Neural crest cell (in vitro differentiated cells): Measurements from ENCODE around the gene GRM4. TPM values are rescaled to one million over a fixed set of nuclear protein-coding genes. Genes with fewer than 3 reads are reported as not detected.

ENCODE experiments used
- DNase-seq: peaks from one replicate; pipeline ENCODE4 v3.0.0; 2021; ENCODE audit warnings: low read depth, mixed read lengths, low spot score
- H3K27ac Mint-ChIP-seq: one replicate; pipeline ENCODE4 v1.8.0; 2021; ENCODE audit warnings: mild to moderate bottlenecking, mixed read lengths; ENCODE audit not compliant: unreplicated experiment
- H3K27me3 Mint-ChIP-seq: 2 replicates; pipeline ENCODE4 v1.8.0; 2021; ENCODE audit warnings: low read depth, mild to moderate bottlenecking, mixed read lengths
- H3K36me3 Mint-ChIP-seq: 2 replicates; pipeline ENCODE4 v1.8.0; 2021; ENCODE audit warnings: low read depth, mild to moderate bottlenecking, mixed read lengths
- H3K4me1 Mint-ChIP-seq: 2 replicates; pipeline ENCODE4 v1.8.0; 2021; ENCODE audit warnings: mixed read lengths
- H3K4me3 Mint-ChIP-seq: one replicate; pipeline ENCODE4 v1.8.0; 2021; ENCODE audit warnings: mild to moderate bottlenecking, mixed read lengths
- H3K9me3 Mint-ChIP-seq: 2 replicates; pipeline ENCODE4 v1.8.0; 2021; ENCODE audit warnings: mixed read lengths
- total RNA-seq: library from RNA; stranded (reverse); gene quantifications from 2 replicates; pipeline ENCODE4 v1.2.1, GENCODE V29; 2021
- TF ChIP-seq, protein P1 (sequence below): fragments of 200-600 bp; sonication (generic); conservative IDR thresholded peaks from 2 replicates; pipeline ENCODE4 v1.5.0; 2021; ENCODE audit warnings: antibody characterized with exemption, mild to moderate bottlenecking

Gene GRM4
- total RNA-seq, 1 donor from 2014 or later = not detected

DNA sequence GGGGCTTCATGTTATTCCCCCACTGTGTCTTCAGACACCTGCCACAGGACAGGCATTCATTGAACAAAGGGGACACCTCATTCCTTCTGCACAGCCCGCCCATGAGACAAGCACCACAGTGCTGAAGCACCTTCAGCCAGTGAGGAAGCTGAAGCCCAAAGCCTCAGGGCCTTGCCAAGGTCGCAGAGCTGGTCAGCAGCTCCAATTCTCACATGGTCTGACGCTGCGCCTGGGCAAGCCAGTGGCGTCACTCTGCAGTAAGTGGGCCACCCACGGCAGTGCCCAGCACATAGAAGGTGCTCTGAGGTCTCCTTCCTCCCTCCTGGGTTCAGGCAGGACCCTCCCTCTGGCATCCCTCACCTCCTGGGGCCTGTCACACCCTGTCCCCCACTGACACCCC lies 43.2 kb downstream of the GRM4 start:
- no peaks in the 10 kb centered on the region for H3K4me1 Mint-ChIP-seq
- H3K36me3 Mint-ChIP-seq = no peaks in the 10 kb centered on the region
- TF ChIP-seq, protein P1, sequence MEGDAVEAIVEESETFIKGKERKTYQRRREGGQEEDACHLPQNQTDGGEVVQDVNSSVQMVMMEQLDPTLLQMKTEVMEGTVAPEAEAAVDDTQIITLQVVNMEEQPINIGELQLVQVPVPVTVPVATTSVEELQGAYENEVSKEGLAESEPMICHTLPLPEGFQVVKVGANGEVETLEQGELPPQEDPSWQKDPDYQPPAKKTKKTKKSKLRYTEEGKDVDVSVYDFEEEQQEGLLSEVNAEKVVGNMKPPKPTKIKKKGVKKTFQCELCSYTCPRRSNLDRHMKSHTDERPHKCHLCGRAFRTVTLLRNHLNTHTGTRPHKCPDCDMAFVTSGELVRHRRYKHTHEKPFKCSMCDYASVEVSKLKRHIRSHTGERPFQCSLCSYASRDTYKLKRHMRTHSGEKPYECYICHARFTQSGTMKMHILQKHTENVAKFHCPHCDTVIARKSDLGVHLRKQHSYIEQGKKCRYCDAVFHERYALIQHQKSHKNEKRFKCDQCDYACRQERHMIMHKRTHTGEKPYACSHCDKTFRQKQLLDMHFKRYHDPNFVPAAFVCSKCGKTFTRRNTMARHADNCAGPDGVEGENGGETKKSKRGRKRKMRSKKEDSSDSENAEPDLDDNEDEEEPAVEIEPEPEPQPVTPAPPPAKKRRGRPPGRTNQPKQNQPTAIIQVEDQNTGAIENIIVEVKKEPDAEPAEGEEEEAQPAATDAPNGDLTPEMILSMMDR = no peak
- DNase-seq = no peak
- no peak overlapping the region for H3K27ac Mint-ChIP-seq
- no peaks in the 10 kb centered on the region for H3K9me3 Mint-ChIP-seq
- peaks cover 3% of the 10 kb centered on the region for H3K27me3 Mint-ChIP-seq
- no peak overlapping the region for H3K4me3 Mint-ChIP-seq

DNA sequence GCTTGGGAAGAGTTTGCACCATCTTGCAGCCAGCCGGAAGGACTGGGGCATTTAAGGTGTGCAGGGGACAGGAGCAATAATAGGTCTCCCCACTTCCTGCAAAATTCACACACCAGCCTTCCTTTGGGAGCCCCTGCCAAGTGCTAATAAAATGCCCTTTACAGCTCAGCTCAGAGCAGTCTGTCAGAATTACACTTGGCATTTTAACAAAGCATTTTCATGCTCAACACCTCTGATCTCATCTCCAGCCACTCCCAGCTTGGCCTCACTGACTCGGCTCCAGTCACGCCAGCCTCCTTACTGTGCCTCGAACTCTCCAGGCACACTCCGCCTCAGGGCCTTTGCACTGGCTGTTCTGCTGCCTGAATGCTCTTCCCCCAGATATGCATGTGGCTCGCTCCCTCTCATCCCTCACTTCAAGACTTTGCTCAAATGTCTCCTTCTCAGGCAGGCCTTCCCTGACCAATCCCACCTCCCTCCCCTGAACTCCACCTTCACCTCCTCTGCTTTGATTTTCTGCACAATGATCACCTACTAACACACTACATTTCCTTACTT lies 43.7 kb downstream of the GRM4 start:
- Mint-ChIP-seq H3K9me3 (no peaks in the 10 kb centered on the region), H3K27me3 (peaks cover under 1% of the 10 kb centered on the region), H3K36me3 (no peaks in the 10 kb centered on the region), H3K27ac (no peak overlapping the region), H3K4me1 (no peaks in the 10 kb centered on the region), H3K4me3 (no peak overlapping the region)
- TF ChIP-seq, protein P1 = no peak
- no peak for DNase-seq

DNA sequence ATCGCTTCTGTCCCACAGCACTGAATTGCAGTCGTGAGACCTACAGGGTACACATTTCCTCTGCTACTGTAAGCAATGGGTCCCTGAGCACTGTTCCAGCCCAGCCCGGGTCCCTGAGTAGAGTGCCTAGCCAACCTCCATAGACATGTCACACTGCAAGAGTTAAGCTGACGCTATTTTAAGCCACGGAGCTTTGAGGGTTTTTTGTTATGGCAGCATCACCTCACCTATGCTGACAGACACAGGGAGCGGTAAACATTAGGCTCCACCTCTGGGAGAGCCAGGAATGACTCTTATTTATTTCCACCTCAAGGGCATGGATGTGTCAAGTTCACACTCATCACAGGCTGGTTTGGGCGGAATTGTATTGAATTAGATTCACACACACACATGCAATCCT lies 45.1 kb downstream of the GRM4 start:
- Mint-ChIP-seq H3K4me1 (no peaks in the 10 kb centered on the region), H3K27me3 (peaks cover 5% of the 10 kb centered on the region), H3K9me3 (no peaks in the 10 kb centered on the region), H3K27ac (no peak overlapping the region), H3K4me3 (no peak overlapping the region), H3K36me3 (no peaks in the 10 kb centered on the region)
- DNase-seq = no peak
- TF ChIP-seq, protein P1 = no peak

DNA sequence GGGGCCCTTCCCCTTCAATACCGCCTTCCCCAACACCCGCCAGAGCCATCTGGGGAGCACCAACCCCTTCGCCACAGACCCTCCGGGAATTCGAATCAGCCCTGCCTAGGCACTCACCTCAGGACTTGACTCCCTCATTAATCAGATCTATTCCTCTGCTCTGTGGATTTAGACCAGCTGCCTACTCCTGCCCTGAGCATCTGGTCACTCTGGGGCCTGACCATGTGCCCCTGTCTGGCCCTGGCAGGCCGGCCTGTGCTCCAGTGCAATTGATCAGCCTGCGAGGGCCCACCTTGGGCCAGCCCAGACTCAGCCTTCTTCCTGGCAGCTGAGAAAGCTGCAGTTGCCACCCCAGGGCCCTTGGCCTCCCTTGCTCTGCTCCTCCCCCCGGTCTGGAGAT lies 46.0 kb downstream of the GRM4 start:
- no peaks in the 10 kb centered on the region for H3K36me3 Mint-ChIP-seq
- TF ChIP-seq, protein P1 = no peak
- no peak overlapping the region for H3K27ac Mint-ChIP-seq
- peaks cover 5% of the 10 kb centered on the region for H3K27me3 Mint-ChIP-seq
- H3K4me1 Mint-ChIP-seq = no peaks in the 10 kb centered on the region
- no peaks in the 10 kb centered on the region for H3K9me3 Mint-ChIP-seq
- no peak overlapping the region for H3K4me3 Mint-ChIP-seq
- DNase-seq = no peak

DNA sequence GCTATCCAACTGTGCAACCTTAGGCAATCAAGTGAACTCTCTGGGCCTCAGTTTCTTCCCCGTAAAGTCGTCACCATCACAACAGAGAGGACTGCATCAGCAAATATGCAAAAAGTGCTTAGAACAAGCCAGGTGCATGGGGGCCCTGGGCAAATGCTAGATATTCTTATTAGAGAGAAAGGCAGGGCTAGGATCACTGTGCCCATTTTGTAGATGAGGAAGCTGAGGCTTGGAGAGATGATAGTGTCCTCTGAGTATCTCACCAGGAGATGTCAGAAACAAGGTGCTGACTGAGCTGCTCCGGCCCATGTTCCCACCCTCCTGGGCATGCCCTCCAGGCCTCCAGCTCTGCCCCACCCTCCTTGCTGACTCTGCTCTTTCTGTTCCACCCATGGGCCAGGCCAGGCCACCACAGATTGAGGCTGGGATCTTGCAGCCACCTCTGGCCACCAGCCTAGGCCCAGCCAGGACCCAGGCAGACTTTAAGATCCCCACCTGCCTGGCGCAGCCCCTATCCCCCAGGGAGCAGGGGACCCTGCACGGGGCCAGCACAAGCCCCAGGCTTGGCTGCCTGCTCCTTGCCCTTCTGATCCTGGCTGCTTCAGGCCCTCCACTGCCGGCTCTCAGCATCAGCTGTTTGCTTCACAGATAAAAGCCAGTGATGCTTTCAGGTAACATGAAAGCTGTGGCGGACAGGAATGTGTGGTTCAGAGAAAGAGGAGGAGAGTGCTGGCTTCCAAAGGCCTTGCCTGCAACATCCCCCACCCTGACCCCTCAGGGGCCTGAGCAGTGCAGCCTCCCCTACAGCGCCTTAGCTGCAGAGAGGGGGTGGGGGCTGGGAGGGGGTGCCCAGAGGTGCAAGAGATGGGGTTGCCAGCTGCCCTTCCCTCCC lies 47.6 kb downstream of the GRM4 start:
- TF ChIP-seq, protein P1 = no peak
- H3K4me1 Mint-ChIP-seq = no peaks in the 10 kb centered on the region
- no peaks in the 10 kb centered on the region for H3K9me3 Mint-ChIP-seq
- no peak overlapping the region for H3K4me3 Mint-ChIP-seq
- H3K27ac Mint-ChIP-seq = no peak overlapping the region
- DNase-seq = no peak
- no peaks in the 10 kb centered on the region for H3K36me3 Mint-ChIP-seq
- H3K27me3 Mint-ChIP-seq = peaks cover 5% of the 10 kb centered on the region
